ENCODE measurements around the gene TRPC4AP. TPM values are rescaled to one million over a fixed set of nuclear protein-coding genes. Genes with fewer than 3 reads are reported as not detected.

TRPC4AP gene
- total RNA-seq, 3 donors from 2014 or later (not counting 1 experiment from before 2014, with no cell fraction given): 72.3 to 79.0 (median 74.4) TPM

DNA sequence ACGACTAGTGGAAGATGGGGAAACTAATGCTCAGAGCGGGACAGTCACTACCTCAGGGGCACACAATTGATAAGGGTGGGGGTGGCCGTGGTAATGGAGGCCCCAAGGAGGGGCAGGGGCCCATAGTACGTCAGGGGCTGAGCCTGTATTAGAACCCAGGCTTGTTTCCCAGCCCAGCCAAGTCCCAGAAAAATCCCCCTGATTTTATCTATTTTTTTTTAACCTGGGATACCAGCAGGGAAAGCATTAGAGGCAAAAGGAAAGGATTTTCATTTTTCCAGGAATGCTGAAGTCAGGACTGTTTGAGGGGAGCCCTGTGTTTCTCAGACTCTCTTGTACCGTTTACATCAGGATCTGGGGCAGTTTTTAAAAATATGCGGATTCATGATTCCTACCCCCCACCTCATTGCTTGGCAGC, 136.6 kb downstream of the TRPC4AP start:
- H3K9me3 Mint-ChIP-seq: no peaks in the 10 kb centered on the region
- H3K36me3 Mint-ChIP-seq: no peaks in the 10 kb centered on the region
- peak overlapping the region; percentile 65 for H3K27ac ChIP-seq (ENCODE audit: low read length)
- no peak for TF ChIP-seq CTCF (IDR thresholded peaks at IDR 0.05)
- no peaks in the 10 kb centered on the region for H3K9me3 ChIP-seq (ENCODE audit: control insufficient read depth, insufficient read depth, low read length)
- no peaks in the 10 kb centered on the region for H3K27me3 Mint-ChIP-seq (ENCODE audit: low read depth in 2 of 2)
- H3K27ac Mint-ChIP-seq: peak overlapping the region; percentile 94 to 98
- intact Hi-C loops (cut with micrococcal nuclease): no loop called here
- H3K4me3 Mint-ChIP-seq: peak overlapping the region; percentile 100
- peak in 1 of 2 donors; percentile 13 for DNase-seq
- peaks cover 21 to 23% of the 10 kb centered on the region in 2 donors for H3K4me1 Mint-ChIP-seq
- H3K27me3 ChIP-seq (ENCODE audit: control insufficient read depth, insufficient read depth, low read length): no peaks in the 10 kb centered on the region
- peak overlapping the region; percentile 68 for H3K4me3 ChIP-seq (ENCODE audit: low read length)
- no peaks in the 10 kb centered on the region for H3K36me3 ChIP-seq (ENCODE audit: control insufficient read depth, insufficient read depth, low read length)
- no peak for ATAC-seq
- WGBS (ENCODE audit: insufficient coverage): 25% methylated on average over 6 of the region's 6 CpGs
- peaks cover 12% of the 10 kb centered on the region for H3K4me1 ChIP-seq (ENCODE audit: control insufficient read depth, insufficient read depth, low read length)

- H3K27me3 Mint-ChIP-seq (ENCODE audit: low read depth in 2 of 2): no peaks in the 10 kb centered on the region
- H3K36me3 Mint-ChIP-seq: no peaks in the 10 kb centered on the region
- ATAC-seq (peak; percentile 96 to 97 (median 96)), DNase-seq (peak; percentile 96 to 98)
- Histone ChIP-seq H3K36me3 (ENCODE audit: control insufficient read depth, insufficient read depth, low read length) (no peaks in the 10 kb centered on the region), H3K27ac (ENCODE audit: low read length) (peak within 1 kb of the TSS; percentile 65), H3K9me3 (ENCODE audit: control insufficient read depth, insufficient read depth, low read length) (no peaks in the 10 kb centered on the region), H3K4me3 (ENCODE audit: low read length) (peak within 1 kb of the TSS; percentile 68), H3K27me3 (ENCODE audit: control insufficient read depth, insufficient read depth, low read length) (no peaks in the 10 kb centered on the region), H3K4me1 (ENCODE audit: control insufficient read depth, insufficient read depth, low read length) (peaks cover 12% of the 10 kb centered on the region)
- H3K27ac Mint-ChIP-seq: peak within 1 kb of the TSS; percentile 94 to 98
- H3K4me1 Mint-ChIP-seq: peaks cover 21 to 23% of the 10 kb centered on the region in 2 donors
- WGBS (ENCODE audit: insufficient coverage): under 1% methylated on average over 62 of the region's 62 CpGs
- TF ChIP-seq CTCF (IDR thresholded peaks at IDR 0.05): no peak
- intact Hi-C loops (cut with micrococcal nuclease): loop anchor here (1.0 kb wide), 2 partner anchors 79 to 83 kb away; partner anchors contain the start of genes ACSS2 and GGT7
- H3K9me3 Mint-ChIP-seq: no peaks in the 10 kb centered on the region
- peak within 1 kb of the TSS; percentile 100 for H3K4me3 Mint-ChIP-seq
These were observed 137.2 kb downstream of the TRPC4AP start, which contains the start of the genes GSS and MYH7B for GRCh38 chr20:34955231-34956040. TSS of gene GSS (minus strand) at chr20:34955806. CDS start at chr20:34951852, 3,954 bp downstream. TSS of gene MYH7B (plus strand) at chr20:34955868. CDS start at chr20:34978006, 22,138 bp downstream.

- H3K27ac ChIP-seq (ENCODE audit: low read length): peak overlapping the region; percentile 65
- peak overlapping the region; percentile 100 for H3K4me3 Mint-ChIP-seq
- peak overlapping the region; percentile 68 for H3K4me3 ChIP-seq (ENCODE audit: low read length)
- H3K27me3 Mint-ChIP-seq (ENCODE audit: low read depth in 2 of 2): no peaks in the 10 kb centered on the region
- H3K4me1 Mint-ChIP-seq: peaks cover 21 to 23% of the 10 kb centered on the region in 2 donors
- H3K9me3 ChIP-seq (ENCODE audit: control insufficient read depth, insufficient read depth, low read length): no peaks in the 10 kb centered on the region
- no peaks in the 10 kb centered on the region for H3K27me3 ChIP-seq (ENCODE audit: control insufficient read depth, insufficient read depth, low read length)
- H3K4me1 ChIP-seq (ENCODE audit: control insufficient read depth, insufficient read depth, low read length): peaks cover 12% of the 10 kb centered on the region
- H3K9me3 Mint-ChIP-seq: no peaks in the 10 kb centered on the region
- 23% methylated on average over 13 of the region's 13 CpGs for WGBS (ENCODE audit: insufficient coverage)
- intact Hi-C loops (cut with micrococcal nuclease): loop anchor here (1.0 kb wide), 2 partner anchors 79 to 83 kb away; partner anchors contain the start of genes ACSS2 and GGT7
- no peak for TF ChIP-seq CTCF (IDR thresholded peaks at IDR 0.05)
- ATAC-seq (peak in 1 of 3 donors; percentile 2), DNase-seq (no peak)
- H3K36me3 Mint-ChIP-seq: no peaks in the 10 kb centered on the region
- H3K27ac Mint-ChIP-seq: peak overlapping the region; percentile 94 to 98
- H3K36me3 ChIP-seq (ENCODE audit: control insufficient read depth, insufficient read depth, low read length): no peaks in the 10 kb centered on the region
These were observed 137.7 kb downstream of the TRPC4AP start for GRCh38 chr20:34954904-34955230.
